Epidermal melanocyte (primary cell): ENCODE results near the gene ACAA2.
"Not testable (repeated sequence)": the region's sequence is repeated elsewhere in the genome, so short reads cannot be mapped to it uniquely, and the experiment has no call there.

ENCODE experiments used
- DNase-seq: peaks from one replicate; pipeline ENCODE4 v3.0.0; 2011; ENCODE audit warnings: low spot score; ENCODE audit not compliant: insufficient read length

Gene ACAA2

GRCh38 chr18:49813069-49813318, 339 bp downstream of the ACAA2 start:
- no peak for DNase-seq

GRCh38 chr18:49812286-49813068, 856 bp downstream of the ACAA2 start:
- DNase-seq: no peak

GRCh38 chr18:49811151-49811938, 2.0 kb downstream of the ACAA2 start:
- DNase-seq: no peak

- not testable (repeated sequence) for DNase-seq
These were observed 4.7 kb downstream of the ACAA2 start for GRCh38 chr18:49808553-49809191.

- DNase-seq: no peak
These were observed 9.2 kb downstream of the ACAA2 start for GRCh38 chr18:49804096-49804495.

GRCh38 chr18:49802623-49803022, 10.7 kb downstream of the ACAA2 start:
- no peak for DNase-seq

GRCh38 chr18:49800491-49800890, 12.8 kb downstream of the ACAA2 start:
- not testable (repeated sequence) for DNase-seq

GRCh38 chr18:49799806-49800205, 13.5 kb downstream of the ACAA2 start:
- not testable (repeated sequence) for DNase-seq

GRCh38 chr18:49798001-49798400, 15.3 kb downstream of the ACAA2 start:
- DNase-seq: no peak

GRCh38 chr18:49795612-49796552, 17.5 kb downstream of the ACAA2 start:
- DNase-seq: no peak

GRCh38 chr18:49794743-49795142, 18.6 kb downstream of the ACAA2 start:
- no peak for DNase-seq

GRCh38 chr18:49789560-49790134, 23.7 kb downstream of the ACAA2 start:
- not testable (repeated sequence) for DNase-seq

GRCh38 chr18:49788327-49788898, 24.9 kb downstream of the ACAA2 start:
- DNase-seq: no peak

- DNase-seq: no peak
These were observed 27.2 kb downstream of the ACAA2 start for GRCh38 chr18:49786019-49786720.

- DNase-seq: no peak
These were observed 28.7 kb downstream of the ACAA2 start for GRCh38 chr18:49784427-49785185.

- DNase-seq: not testable (repeated sequence)
These were observed 29.7 kb downstream of the ACAA2 start for GRCh38 chr18:49783631-49784030.

GRCh38 chr18:49778826-49779465, 34.4 kb downstream of the ACAA2 start:
- DNase-seq: no peak

- DNase-seq: no peak
These were observed 44.1 kb downstream of the ACAA2 start for GRCh38 chr18:49769047-49769728.
